Thyroid gland (tissue), 4 donors: Measurements from ENCODE around the gene UBE2R2.

ENCODE experiments used
- CTCF ChIP-seq, 6 experiments: fragments of 200-600 bp in 3 of 6; fragments of 450-650 bp in 3 of 6; sonication (generic) in 3 of 6; IDR thresholded peaks; one replicate each; pipeline ENCODE4 v1.5.1; 2016 to 2019; ENCODE audit warnings: antibody characterized with exemption in 6 of 6, mild to moderate bottlenecking in 2 of 6, inconsistent platforms in 1 of 6, moderate library complexity in 1 of 6
- POLR2A ChIP-seq, 2 donors: fragments of 450-650 bp; IDR thresholded peaks; one replicate each; pipeline ENCODE4 v1.6.1; 2017; ENCODE audit warnings: antibody characterized with exemption in 2 of 2, mild to moderate bottlenecking in 2 of 2, moderate library complexity in 1 of 2

DNA sequence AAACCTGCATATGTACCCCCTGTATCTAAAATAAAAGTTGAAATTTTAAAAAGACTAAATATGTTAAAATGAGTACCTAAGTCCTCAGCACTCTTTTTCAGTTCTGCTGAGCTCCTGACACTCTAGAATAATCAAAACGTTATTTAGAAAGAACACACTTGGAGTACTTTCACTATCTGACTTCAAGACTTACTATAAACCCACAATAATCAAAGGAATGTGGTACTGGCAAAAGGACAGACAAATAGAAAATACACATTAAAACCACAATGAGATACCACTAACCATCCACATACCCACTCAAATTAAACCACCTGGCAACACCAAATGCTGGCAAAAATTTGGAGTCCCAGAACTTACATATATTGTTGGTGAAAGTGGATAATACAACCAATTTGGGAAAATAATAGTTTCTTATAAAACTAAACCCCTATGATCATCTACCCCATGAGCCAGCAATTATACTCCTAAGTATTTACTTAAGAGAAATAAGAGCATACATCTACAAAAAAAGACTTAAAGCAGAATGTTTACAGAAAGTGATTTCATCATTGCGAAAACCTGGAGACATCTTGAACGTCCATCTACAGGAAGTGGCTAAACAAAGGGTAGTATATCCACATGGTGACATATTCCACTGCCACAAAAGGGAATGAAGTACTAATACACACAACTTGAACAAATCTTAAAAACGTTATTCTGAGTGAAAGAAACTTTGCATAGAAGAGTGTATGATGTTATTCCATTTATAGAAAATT lies 34.4 kb upstream of the UBE2R2 start:
- TF ChIP-seq CTCF (IDR thresholded peaks at IDR 0.05) (no peak), POLR2A (IDR thresholded peaks at IDR 0.05) (no peak)
